GM18517 (cell line): Measurements from ENCODE around the gene DOCK7.
"Not testable (repeated sequence)": the region's sequence is repeated elsewhere in the genome, so short reads cannot be mapped to it uniquely, and the experiment has no call there.

Source experiments
- ATAC-seq: cut with Tn5 transposase; IDR thresholded peaks from one replicate; pipeline ENCODE4 v1.9.1; 2021; ENCODE audit warnings: mild to moderate bottlenecking, moderate library complexity; ENCODE audit not compliant: unreplicated experiment

DOCK7 gene

GRCh38 chr1:62621907-62622306 lies 66.3 kb downstream of the DOCK7 start:
- ATAC-seq: peak; percentile 94

GRCh38 chr1:62613890-62614289 lies 74.3 kb downstream of the DOCK7 start:
- no peak for ATAC-seq

- peak; percentile 95 for ATAC-seq
Observed at GRCh38 chr1:62613325-62613727, 74.9 kb downstream of the DOCK7 start.

DNA sequence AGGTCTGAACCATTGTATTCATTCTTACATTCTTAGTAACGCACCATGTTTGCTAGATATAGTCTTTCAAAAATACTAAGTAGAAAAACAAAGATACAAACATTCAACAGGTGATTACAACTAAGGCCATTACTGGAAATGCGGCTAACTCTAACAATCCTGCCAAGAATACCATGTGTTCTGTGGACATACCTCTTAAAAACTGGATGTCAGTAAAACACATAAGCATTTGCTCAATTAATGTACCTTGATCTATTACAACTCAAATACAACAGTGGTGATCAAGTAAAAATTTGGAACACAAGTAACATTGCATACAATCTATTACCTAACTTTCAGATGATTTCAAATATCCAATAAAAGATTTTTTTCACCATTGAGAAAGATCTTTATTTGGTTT lies 75.4 kb downstream of the DOCK7 start:
- ATAC-seq: peak; percentile 11

DNA sequence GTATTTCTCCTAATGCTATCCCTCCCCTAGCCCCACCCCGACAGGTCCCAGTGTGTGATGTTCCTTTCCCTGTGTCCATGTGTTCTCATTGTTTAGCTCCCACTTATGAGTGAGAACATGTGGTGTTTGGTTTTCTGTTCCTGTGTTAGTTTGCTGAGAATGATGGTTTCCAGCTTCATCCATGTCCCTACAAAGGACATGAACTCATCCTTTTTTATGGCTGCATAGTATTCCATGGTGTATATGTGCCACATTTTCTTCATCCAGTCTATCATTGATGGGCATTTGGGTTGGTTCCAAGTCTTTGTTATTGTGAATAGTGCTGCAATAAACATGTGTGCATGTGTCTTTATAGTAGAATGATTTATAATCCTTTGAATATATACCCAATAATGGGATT lies 77.6 kb downstream of the DOCK7 start:
- not testable (repeated sequence) for ATAC-seq

DNA sequence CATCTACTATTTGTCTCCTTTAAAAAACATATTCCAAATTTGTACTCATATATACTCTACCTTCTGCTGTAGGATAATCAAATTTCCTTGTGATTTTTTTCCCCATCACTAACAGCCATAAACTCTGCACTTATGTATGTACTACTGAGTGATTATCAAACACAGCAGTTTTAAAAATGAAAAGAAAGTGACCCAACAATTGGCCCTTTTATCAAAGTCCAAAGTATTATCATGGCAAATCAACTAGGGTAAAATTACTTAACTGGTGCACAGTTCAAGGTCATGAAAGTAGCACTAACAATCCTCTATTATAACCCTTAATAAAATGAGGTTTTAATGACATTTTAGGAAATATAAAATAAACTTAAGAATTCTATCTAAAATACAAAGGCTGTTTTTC lies 79.3 kb downstream of the DOCK7 start:
- no peak for ATAC-seq

- no peak for ATAC-seq
Observed at GRCh38 chr1:62601457-62601856, 86.7 kb downstream of the DOCK7 start.

DNA sequence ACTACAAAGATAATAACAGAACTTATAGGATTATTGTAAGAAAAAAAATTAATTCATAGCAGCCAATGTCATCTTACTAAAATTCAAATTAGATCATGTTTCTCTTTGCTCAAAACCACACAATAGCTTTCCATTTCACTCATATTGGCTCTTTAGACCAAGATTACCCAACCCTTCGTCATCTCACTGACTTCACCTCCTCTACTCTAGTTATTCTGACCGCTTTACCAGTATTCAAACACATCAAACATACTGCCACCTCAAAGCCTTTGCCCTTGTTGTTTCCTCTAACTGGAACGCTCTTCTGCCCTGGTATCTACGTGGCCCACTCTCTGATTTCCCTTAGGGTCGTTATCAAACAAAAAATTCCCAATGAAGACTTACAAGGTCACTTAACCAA lies 89.1 kb downstream of the DOCK7 start:
- ATAC-seq: no peak

- no peak for ATAC-seq
Observed at GRCh38 chr1:62597281-62597680, 90.9 kb downstream of the DOCK7 start, which contains the start of gene ANGPTL3. TSS of gene ANGPTL3 (plus strand) at chr1:62597520. CDS start at chr1:62597567, 47 bp downstream.

DNA sequence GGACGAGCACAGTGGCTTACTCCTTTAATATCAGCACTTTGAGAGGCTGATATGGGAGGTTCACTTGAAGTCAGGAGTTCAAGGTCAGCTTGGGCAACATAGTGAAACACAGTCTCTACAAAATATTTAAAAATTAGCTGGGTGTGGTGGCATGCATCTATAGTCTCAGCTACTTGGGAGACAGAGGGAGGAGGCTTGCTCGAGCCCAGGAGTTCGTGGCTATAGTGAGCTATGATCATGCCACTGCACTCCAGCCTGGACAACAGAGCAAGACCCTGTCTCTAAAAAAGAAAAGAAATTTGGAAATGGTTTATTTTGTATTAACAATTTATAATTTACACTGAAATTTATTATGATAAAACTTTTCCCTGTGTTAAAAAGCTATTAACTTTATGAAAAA lies 92.5 kb downstream of the DOCK7 start:
- ATAC-seq: no peak

DNA sequence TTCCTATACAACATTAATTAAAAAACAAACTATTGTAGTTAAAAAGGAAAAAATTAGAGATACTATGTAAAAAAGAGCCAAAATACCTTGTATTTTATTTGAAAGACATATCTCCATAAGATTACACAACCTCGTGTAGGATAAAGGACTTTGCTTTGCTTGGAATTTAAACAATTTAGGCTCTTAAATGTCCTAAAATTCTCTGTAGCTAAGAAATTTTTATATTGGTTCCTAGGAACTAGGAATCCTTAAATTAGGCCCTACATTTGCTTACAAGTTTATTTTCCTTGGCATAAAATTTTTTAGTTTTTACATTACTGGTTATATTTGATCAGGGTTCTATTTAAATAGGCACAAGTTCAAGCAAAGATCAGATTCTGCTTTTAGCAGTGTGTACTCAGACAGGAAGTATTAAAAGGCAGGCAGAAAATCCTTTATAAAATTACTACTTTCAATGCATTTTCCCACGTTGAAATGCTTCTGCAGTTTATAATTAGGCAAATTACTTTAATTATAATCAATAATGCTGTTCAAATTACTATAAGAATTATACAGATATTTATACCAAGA lies 94.3 kb downstream of the DOCK7 start:
- no peak for ATAC-seq

DNA sequence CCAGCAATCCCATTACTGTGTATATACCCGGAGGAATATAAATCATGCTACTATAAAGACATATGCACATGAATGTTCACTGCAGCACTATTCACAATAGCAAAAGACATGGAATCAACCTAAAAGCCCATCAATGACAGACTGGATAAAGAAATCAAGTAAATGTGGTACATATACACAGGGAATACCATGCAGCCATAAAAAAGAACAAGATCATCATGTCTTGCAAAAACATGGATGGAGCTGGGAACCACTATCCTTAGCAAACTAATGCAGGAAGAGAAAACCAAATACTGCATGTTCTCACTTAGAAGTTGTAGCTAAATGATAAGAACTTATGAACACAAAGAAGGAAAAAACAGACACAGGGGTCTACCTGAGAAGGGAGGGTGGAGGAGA lies 97.2 kb downstream of the DOCK7 start:
- ATAC-seq: no peak

DNA sequence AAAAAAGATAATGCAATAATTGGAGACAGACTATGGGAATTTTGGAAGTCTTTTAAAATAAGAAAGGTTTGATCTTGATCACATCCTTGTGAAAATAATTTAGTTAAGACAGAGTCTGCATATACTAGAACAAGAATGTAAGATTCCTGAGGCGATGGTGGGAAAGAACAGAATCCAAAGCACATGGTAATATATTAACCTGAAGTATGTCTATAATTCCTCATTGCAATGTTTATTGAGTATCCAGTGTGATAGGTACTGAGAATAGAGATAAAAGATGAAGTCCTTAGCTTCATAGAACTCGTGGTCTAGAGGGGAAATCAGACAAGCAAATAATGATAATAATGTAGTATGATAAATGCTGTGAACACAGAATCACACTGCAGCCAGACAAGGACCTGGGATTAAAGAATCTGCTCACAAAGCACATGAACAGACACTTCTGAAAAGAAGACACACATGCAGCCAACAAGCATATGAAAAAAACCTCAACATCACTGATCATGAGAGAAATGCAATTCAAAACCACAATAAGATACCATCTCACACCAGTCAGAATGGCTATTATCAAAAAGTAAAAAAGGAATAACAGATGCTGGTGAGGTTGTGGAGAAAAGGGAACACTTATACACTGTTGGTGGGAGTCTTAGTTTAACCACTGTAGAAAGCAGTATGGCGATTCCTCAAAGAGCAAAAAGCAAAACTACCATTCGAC lies 97.8 kb downstream of the DOCK7 start:
- ATAC-seq: no peak

- no peak for ATAC-seq
Observed at GRCh38 chr1:62589321-62589720, 98.9 kb downstream of the DOCK7 start.

DNA sequence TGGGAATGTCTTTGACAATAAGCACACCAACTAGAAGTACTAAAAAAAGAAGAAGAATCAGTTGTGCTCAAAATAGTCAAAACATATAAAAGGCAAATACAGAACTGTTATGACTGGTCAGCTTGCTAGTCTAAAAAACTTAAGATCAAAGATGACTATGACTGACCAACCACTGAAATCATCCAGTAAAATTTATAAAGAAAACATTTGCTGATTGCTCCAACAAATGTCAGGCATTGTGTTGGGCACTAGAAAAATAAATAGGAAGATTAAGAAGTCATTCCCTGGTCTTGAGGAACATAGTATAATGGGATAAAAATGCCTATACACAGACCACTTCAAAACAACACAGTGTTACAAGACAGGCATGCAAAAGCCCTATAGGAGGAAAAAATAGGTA lies 100.2 kb downstream of the DOCK7 start:
- ATAC-seq: no peak

DNA sequence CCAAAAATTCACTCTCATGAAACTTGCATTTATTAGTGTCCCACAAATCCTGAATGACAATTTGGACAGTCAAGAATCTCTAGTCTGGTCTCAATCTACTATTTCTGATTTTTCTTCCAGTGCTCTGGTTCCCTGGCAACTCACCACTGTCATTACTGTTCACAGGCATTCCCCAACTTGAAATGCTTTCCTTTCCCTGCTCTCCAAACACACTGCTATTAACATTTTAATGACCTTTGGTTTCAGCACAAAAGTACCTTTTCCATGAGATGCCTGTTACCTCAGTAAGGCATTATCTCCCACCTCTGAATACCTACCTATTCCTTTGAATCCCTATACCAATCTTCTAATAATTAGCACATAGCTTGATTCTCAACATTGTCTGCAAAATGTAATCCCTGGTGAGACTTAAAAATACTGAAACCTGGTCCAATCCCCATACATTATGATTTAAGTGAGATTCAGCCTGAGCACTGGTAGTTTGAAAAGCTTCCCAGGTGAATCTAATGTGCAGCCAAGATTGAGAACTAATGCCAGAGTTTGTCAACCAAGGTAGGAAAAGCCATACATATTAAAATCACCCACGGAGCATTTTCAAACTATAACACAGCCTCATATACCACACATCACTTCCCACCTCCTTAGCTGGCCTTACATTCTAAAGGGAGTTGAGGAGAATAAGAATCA lies 102.6 kb downstream of the DOCK7 start:
- no peak for ATAC-seq

DNA sequence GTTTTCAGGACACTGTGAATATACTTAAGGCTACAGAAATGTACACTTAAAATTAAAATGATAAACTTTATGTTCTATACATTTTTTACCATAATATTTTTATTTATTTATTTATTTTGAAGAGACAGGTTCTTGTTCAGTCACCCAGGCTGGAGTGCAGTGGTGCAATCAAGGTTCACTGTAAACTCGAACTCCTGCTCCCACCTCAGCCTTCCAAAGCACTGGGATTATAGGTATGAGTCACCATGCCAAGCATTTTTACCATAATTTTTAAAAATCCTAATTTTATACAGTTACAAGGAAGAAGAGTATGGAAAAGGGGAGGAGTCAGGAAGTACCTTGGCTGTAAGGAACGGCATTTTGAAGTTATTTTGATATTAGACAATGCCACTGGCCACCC lies 114.5 kb downstream of the DOCK7 start:
- ATAC-seq: no peak

DNA sequence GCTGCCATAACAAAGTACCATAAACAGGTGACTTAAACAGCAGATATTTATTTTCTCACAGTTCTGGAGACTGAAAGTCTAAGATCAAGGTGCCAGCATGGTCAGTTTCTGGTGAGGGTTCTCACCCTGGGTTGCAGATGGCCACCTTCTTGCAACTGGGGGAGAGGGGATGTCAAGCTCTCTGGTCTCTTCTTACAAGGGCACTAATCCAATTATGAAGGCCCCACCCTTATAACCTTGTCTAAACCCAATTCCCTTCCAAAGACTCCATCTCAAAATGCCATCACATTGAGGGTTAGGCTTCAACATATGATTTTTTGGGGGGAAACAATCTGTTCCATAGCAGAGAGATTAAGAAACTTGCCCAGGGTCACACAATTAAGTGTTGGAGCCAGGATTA lies 115.7 kb downstream of the DOCK7 start:
- ATAC-seq: no peak

DNA sequence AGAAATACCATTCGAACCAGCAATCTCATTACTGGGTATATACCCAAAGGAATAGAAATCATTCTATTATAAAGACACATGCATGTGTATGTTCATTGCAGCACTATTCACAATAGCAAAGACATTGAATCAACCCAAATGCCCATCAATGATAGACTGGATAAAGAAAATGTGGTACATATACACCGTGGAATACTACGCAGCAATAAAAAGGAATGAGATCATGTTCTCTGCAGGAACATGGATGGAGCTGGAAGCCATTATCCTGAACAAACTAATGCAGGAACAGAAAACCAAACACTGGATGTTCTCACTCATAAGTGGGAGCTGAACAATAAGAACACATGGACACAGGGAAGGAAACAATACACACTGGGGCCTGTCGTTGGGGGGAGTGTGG lies 116.7 kb downstream of the DOCK7 start:
- ATAC-seq: not testable (repeated sequence)

DNA sequence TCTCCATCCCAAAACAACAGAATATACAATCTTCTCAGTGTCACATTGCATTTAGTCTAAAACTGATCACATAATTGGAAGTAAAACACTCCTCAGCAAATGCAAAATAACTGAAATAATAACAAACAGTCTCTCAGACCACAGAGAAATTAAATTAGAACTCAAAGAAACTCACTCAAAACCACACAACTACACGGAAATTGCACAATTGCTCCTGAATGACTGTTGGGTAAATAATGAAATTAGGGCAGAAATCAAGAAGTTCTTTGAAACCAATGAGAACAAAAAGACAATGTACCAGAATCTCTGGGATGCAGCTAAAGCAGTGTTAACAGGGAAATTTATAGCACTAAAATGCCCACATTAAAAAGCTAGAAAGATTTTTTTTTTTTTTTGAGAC lies 120.3 kb downstream of the DOCK7 start:
- ATAC-seq: not testable (repeated sequence)

GRCh38 chr1:62567182-62567581 lies 121.0 kb downstream of the DOCK7 start:
- not testable (repeated sequence) for ATAC-seq

DNA sequence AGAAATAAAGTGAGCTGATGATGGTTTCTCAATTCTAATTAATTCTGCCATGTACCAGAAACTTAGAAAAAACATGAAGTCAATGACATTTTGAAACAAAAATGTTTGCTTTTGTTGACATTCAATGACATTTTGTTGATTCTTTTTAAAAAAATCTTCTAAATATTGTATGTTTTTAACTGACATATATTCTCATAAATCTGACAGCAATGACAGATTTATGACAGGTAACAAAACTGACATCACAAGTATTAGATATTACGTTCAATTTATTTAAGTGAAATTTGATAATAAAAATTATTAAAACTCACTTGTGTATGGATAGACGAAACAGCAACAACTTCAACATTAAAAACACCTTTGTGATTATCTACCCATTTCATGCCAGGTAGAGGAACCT lies 126.9 kb downstream of the DOCK7 start:
- ATAC-seq: no peak
